Middle frontal gyrus (tissue), 1 donor: ENCODE data around the gene TAAR2.
A peak's percentile ranks its signal among the peaks of the same experiment; 100 is the strongest.
"Not testable (repeated sequence)": the region's sequence is repeated elsewhere in the genome, so short reads cannot be mapped to it uniquely, and the experiment has no call there.

Source experiments
- DNase-seq: peaks from one replicate; pipeline ENCODE4 v3.0.0-alpha.2; 2015; ENCODE audit warnings: low spot score; ENCODE audit errors: extremely low spot score

Gene TAAR2

GRCh38 chr6:132612449-132613108, 11.5 kb downstream of the TAAR2 start:
- no peak for DNase-seq

GRCh38 chr6:132611616-132612015, 12.5 kb downstream of the TAAR2 start:
- no peak for DNase-seq

- DNase-seq: no peak
These were observed 16.4 kb downstream of the TAAR2 start for GRCh38 chr6:132607544-132608233.

- DNase-seq: no peak
These were observed 19.4 kb downstream of the TAAR2 start for GRCh38 chr6:132604635-132605152.

GRCh38 chr6:132600900-132601299, 23.2 kb downstream of the TAAR2 start:
- not testable (repeated sequence) for DNase-seq

- DNase-seq: no peak
These were observed 25.6 kb downstream of the TAAR2 start for GRCh38 chr6:132598473-132598872.

- DNase-seq: no peak
These were observed 27.9 kb downstream of the TAAR2 start for GRCh38 chr6:132596201-132596600.

GRCh38 chr6:132592855-132593254, 31.2 kb downstream of the TAAR2 start:
- no peak for DNase-seq

GRCh38 chr6:132590362-132590761, 33.7 kb downstream of the TAAR2 start:
- no peak for DNase-seq

GRCh38 chr6:132589454-132589853, 34.6 kb downstream of the TAAR2 start, which contains the start of gene TAAR5:
Gene TAAR5, minus strand, starts transcription at chr6:132589741. Its CDS starts 55 bp downstream, at chr6:132589686.
- DNase-seq: no peak

GRCh38 chr6:132587424-132587823, 36.7 kb downstream of the TAAR2 start:
- DNase-seq: no peak

GRCh38 chr6:132584698-132585097, 39.4 kb downstream of the TAAR2 start:
- no peak for DNase-seq

GRCh38 chr6:132571774-132572173, 52.3 kb downstream of the TAAR2 start:
- no peak for DNase-seq

GRCh38 chr6:132570221-132570777, 53.8 kb downstream of the TAAR2 start, which contains the start of gene TAAR6:
Gene TAAR6, plus strand, starts transcription at chr6:132570322. Its CDS starts 0 bp downstream, at chr6:132570322.
- DNase-seq: no peak

GRCh38 chr6:132569170-132569569, 54.9 kb downstream of the TAAR2 start:
- peak; percentile 17 for DNase-seq

GRCh38 chr6:132568611-132569010, 55.5 kb downstream of the TAAR2 start:
- DNase-seq: no peak

- no peak for DNase-seq
These were observed 56.5 kb downstream of the TAAR2 start for GRCh38 chr6:132567566-132567965.
